Fibroblast of skin of right quadriceps (primary cell): ENCODE data around the gene CYP2J2.
"Not testable (repeated sequence)": the region's sequence is repeated elsewhere in the genome, so short reads cannot be mapped to it uniquely, and the experiment has no call there.

Source experiments
- DNase-seq: peaks from one replicate; pipeline ENCODE4 v3.0.0-alpha.2; 2013

Gene CYP2J2

DNA sequence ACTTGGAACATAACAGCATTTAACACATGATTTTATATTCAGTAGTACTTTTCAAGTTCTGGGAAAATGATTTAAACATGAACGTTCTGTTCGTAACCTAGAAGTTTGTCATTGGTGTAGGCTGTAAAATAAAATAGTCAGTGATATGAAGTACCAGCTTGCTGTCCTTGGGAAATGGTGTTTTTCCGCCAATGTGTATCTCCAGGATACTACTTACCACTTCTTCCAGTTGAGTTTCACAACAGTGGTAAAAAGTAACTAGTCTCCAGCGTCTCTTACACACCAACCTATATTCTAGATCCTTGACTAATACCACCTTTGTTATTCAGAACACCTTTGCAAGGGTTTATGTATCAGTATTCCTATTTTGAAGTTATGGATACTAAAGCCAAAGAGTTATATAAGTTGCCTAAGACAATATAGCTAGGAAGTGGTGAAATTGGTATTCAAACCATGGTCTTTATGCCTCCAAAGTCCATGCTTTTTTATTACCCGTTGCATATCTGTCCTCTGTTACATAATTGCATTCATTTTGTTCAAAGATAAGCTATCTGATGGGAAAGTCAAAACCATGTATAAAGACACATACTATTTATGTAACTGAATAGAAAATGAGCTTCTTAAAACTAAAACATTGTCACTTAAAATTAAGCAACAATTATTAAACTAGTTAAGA lies 68.8 kb downstream of the CYP2J2 start:
- DNase-seq = no peak

DNA sequence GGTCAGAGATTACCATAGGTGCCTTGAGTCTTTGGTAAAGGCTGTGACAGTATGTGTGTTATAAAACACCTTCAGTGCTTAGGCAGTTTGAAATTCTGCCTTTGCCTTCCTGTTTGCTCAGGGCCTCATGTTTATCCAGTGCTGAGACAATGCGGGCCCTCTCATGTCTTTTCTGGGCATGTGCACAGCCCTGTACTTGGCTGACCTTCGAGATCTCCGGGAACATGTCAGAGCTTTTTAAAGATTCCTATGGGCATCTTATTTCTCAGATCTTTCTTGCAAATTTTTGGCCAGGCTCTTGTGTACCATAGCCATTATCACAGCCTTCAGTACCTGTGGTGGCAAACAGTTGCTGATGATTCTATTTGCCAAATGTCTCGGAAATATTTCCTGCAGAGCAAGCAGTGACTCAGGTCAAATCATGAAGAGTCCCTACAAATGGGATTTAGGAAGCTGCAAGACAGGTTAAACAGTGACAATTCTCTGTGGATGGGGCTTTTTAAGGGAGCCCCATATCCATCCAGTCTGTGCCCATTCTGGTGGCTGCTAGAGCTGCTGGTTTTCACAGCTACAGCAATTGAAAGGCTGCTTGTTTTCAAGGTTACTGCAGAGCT lies 69.7 kb downstream of the CYP2J2 start:
- no peak for DNase-seq

DNA sequence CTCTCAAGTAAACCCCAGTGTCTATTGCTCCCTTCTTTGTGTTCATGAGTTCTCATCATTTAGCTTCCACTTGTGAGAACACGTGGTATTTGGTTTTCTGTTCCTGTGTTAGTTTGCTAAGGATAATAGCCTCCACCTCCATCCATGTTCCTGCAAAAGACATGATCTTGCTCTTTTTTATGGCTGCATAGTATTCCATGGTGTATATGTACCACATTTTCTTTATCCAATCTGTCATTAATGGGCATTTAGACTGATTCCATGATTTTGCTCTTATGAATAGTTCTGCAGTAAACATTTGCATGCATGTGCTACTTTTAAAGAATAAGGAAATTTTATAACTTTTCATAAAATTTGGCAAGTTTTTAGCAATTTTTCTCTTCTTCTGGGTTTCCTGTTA lies 71.3 kb downstream of the CYP2J2 start:
- not testable (repeated sequence) for DNase-seq

DNA sequence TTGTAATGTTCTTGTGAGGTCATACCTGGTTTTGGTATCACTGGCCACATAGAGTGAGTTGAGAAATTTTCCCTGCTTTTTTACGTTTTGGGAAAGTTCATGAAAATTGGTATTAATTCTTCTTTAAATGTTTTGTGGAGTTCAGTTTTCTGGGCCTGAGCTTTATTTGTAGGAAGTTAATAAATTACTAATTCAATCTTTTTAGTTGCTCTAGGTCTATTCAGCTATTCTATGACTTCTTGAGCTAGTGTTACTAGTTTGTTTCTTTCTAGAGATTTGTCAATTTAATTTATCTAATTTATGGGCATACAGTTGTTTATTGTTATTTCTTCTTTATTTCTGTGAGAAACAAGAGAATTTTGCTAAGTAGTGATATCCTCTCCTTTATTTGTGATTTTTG lies 74.5 kb downstream of the CYP2J2 start:
- DNase-seq = no peak

DNA sequence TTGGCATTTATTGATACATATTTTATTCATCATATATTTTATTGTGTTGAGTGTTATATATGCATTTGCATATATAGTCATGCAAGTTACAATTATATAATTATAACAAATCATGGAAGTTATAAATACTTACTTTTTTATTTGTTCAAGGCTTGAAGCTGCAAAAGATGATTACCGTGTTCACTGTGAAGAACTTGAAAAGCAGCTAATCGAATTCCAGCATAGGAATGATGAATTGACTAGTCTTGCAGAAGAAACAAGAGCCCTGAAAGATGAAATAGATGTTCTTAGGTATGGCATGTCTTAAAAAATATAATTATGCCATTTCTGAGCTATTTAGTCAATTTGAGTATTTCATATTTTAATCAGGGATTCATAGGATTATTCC lies 79.7 kb downstream of the CYP2J2 start:
- DNase-seq = no peak

DNA sequence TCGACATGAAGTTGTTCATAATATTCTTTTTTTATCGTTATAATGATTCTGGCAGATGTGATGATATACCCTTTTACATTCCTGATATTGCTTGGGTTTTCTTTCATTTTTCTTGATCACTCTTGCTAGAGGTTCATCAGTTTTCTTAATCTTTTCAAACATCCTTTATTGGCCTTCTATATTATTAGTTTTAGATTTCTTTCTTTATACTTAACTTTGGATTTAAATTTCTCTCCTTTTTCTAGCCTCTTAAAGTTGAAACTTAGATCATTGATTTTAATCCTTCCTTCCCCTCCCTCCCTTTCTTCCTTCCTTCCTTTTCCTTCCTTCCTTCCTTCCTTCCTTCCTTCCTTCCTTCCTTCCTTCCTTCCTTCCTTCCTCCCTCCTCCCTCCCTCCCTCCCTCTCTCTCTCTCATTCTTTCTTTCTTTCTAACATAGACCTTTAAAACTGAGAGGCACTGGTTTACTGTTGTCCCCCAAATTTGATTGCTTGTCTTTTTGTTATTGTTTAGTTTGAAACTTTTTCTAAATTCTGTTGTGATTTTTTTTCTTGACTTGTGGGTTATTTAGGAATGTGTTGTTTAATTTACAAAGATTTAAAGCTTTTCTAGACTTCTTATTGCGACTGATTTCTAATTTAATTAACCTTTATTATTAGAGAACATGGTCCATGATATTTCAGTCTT lies 80.2 kb downstream of the CYP2J2 start:
- no peak for DNase-seq

DNA sequence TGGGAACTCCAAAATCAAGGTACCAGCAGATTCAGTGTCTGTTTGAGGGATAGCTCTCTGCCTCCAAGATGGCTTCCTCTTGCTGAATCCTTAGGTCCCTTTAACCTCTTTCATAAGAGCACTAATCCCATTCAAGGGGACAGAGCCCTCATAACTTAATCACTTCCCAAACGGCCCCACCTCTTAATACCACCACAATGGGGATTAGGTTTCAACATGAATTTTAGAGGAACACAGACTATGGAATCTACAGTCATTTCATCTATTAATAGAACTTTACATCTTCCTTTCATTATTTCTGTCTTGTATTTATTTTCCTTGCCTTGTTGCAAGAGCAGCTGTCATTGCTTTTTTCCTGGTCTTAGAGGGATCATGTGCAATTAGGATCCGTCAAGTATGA lies 81.5 kb downstream of the CYP2J2 start:
- no peak for DNase-seq
